ENCODE measurements around the gene IFITM5.
"Not testable (repeated sequence)": the region's sequence is repeated elsewhere in the genome, so short reads cannot be mapped to it uniquely, and the experiment has no call there.

Gene IFITM5

GRCh38 chr11:296171-297050 is 2.9 kb downstream of the IFITM5 start:
- in situ Hi-C loops (cut with MboI; ENCODE audit: low sequenced_read_pairs): no loop called here

- in situ Hi-C loops (cut with MboI; ENCODE audit: low sequenced_read_pairs): no loop called here
Observed at GRCh38 chr11:295351-296170, 3.8 kb downstream of the IFITM5 start.

GRCh38 chr11:294780-295179 is 4.5 kb downstream of the IFITM5 start:
- in situ Hi-C loops (cut with MboI; ENCODE audit: low sequenced_read_pairs): no loop called here

GRCh38 chr11:293852-294661 is 5.3 kb downstream of the IFITM5 start:
- in situ Hi-C loops (cut with MboI; ENCODE audit: low sequenced_read_pairs): no loop called here

- in situ Hi-C loops (cut with MboI; ENCODE audit: low sequenced_read_pairs): no loop called here
Observed at GRCh38 chr11:293271-293851, 6.0 kb downstream of the IFITM5 start.

GRCh38 chr11:292211-293121 is 6.9 kb downstream of the IFITM5 start:
- in situ Hi-C loops (cut with MboI; ENCODE audit: low sequenced_read_pairs): no loop called here

GRCh38 chr11:291281-292210 is 7.8 kb downstream of the IFITM5 start:
- in situ Hi-C loops (cut with MboI; ENCODE audit: low sequenced_read_pairs): no loop called here

- in situ Hi-C loops (cut with MboI; ENCODE audit: low sequenced_read_pairs): no loop called here
Observed at GRCh38 chr11:290621-291231, 8.6 kb downstream of the IFITM5 start.

GRCh38 chr11:289712-290620 is 9.4 kb downstream of the IFITM5 start:
- in situ Hi-C loops (cut with MboI; ENCODE audit: low sequenced_read_pairs): no loop called here

- in situ Hi-C loops (cut with MboI; ENCODE audit: low sequenced_read_pairs): no loop called here
Observed at GRCh38 chr11:289398-289711, 10.0 kb downstream of the IFITM5 start.

GRCh38 chr11:288478-289397 is 10.6 kb downstream of the IFITM5 start, which contains the start of gene PGGHG:
Gene PGGHG (plus strand): TSS chr11:289126. CDS start chr11:289817, 691 bp downstream.
- in situ Hi-C loops (cut with MboI; ENCODE audit: low sequenced_read_pairs): no loop called here

GRCh38 chr11:287821-288477 is 11.4 kb downstream of the IFITM5 start:
- in situ Hi-C loops (cut with MboI; ENCODE audit: low sequenced_read_pairs): no loop called here

GRCh38 chr11:286977-287820 is 12.1 kb downstream of the IFITM5 start:
- in situ Hi-C loops (cut with MboI; ENCODE audit: low sequenced_read_pairs): not testable (repeated sequence)

- in situ Hi-C loops (cut with MboI; ENCODE audit: low sequenced_read_pairs): no loop called here
Observed at GRCh38 chr11:285894-286220, 13.5 kb downstream of the IFITM5 start.

Measured in hTERT RPE-1 (cell line).